Measurements from ENCODE around the gene WDR3. TPM values are rescaled to one million over a fixed set of nuclear protein-coding genes. Genes with fewer than 3 reads are reported as not detected.

Gene WDR3
- total RNA-seq, 1 donor from 2014 or later: 18.0 TPM

DNA sequence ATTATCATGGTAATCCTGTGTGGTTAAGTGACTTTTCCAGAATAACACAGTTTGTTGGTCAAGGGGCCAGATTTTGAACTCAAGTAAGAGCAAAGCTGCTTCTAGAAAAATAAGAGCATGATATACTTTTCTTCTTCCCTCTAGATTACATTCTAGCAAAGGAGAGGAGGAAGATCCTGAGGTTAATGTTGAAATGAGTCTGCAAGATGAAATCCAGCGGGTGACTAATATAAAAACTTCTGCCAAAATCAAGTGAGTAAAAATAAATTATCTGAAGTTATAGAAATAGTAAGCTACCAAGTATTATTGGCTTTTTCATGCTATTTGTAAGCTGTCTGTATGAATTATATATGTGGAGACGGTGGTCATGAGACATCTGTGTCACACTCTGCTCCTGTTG is 12.8 kb downstream of the WDR3 start:
- no peak for DNase-seq (ENCODE audit: low read depth in 2 of 2)

DNA sequence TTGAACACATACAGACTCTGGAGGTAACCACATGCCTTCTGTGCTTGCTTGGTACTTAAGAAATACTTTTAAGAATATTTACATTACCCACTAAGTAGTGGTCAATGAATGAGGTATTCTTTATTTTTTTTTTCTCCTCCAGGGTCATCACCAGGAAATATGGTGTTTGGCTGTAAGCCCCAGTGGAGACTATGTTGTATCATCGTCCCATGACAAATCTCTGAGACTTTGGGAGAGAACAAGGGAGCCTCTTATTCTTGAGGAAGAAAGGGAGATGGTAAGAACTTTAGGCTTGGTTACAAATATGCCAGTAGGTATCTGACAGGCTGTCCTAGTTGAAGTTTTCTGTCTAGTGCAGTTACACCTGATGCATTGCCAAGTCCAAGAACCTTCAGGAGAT is 22.8 kb downstream of the WDR3 start:
- DNase-seq (ENCODE audit: low read depth in 2 of 2): no peak

DNA sequence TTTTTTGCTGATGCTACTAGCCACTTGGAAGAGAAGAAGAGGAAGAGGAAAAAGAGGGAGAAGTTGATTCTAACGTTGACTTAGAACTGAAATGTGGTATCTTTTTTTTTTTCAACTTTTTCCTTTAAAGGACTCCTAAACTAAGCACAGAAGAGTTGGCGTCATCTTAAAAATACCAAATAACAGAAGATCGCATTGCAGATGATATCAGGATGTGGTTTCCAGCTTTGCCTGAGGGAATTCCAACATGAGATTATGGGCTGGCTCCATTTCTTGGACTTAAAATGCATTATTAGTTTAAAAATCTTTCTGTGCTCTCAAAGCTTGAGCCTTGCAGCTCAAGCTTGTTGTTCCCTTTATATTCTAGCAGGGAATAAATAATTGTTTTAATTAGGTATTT is 29.8 kb downstream of the WDR3 start:
- no peak for DNase-seq (ENCODE audit: low read depth in 2 of 2)

DNA sequence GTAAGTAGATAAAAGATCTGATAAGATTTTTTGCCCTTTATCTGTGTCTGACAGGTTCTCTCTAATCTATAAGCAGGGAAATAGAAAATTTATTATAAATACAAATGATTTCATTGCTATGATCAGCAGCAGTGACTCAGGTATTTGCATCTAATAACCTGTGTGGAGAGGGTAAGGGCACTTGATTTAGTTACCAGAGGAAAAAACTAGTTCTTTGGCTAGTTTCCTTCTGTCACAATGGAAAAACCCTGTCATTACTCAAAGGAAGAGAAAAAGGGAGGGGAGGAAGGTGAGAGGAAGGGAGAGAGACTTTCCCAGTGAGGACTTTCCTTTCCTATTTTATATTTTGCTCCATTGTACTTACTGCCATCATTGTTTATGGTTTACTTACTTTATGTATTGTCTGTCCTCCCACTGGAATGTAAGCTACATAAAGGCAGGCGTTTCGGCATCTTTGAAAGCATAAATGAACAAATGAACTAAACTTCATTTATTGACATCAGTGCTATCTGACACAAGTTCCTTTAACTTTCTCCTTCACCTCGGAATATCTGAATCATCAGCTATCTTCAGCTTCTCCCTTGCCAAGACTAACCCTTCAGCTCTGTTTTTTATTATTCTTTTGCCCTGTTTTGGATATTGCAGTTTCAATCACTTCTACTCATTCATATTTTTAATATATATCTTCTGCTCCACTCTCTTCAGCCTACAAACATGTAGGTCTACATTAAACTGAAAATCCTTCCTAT is 34.9 kb downstream of the WDR3 start:
- DNase-seq (ENCODE audit: low read depth in 2 of 2): peak; percentile 15 to 40

DNA sequence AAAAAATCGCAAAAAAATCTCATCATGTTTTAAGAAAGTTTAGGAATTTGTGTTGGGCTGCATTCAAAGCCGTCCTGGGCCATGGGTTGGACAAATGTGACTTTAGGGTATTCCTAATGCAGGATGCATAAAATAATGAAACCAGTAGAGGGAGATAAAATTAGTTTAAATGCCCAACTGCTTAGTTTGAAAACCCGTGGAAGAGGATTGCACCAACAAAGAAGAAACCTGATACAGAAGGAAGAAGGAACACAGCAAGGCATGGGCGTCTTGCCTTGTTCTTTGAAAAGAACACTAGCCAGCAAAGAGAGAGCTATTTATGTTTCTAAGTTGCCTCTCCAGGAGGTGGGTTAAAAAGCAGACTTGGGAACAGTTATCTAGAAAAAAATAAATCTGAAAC is 37.9 kb downstream of the WDR3 start:
- no peak for DNase-seq (ENCODE audit: low read depth in 2 of 2)

DNA sequence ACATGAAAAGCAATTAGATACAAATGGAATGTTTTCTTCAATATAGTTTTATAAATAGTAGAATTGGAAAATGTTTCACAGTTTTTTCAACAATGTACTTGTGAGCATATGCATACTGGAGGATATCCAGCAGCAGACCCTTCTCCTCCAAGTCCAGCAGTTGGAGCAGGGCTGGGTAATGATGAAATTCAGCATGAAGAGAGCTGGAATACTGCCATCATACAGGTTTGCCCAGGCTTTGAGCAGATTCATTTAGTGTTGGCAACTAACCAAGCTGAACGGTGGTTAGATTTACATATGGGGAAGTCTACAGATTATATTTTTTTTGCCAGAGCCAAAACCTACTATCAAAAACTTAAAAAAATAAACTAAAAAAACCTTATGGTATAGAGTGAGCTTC is 38.3 kb downstream of the WDR3 start:
- no peak for DNase-seq (ENCODE audit: low read depth in 2 of 2)

DNA sequence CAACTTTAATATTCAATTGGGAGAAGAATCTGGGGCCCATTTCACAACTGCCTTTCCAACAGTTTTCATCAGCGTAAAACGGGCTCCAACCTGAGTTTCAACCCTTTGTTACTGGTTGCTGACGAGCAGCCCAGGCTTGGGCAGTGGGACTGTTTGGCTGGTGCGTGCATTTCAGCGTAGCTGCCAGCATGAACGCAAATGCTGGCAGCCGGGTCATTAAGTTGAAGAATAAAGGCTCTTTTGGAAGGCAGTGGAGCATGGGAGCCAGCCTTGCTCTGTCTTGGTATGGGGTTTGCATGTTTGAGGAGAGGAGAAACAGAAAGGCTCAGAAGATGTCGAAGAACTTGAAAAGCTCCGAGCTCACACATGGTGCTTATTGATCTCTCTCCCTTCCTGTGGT is 40.7 kb downstream of the WDR3 start:
- no peak for DNase-seq (ENCODE audit: low read depth in 2 of 2)

DNA sequence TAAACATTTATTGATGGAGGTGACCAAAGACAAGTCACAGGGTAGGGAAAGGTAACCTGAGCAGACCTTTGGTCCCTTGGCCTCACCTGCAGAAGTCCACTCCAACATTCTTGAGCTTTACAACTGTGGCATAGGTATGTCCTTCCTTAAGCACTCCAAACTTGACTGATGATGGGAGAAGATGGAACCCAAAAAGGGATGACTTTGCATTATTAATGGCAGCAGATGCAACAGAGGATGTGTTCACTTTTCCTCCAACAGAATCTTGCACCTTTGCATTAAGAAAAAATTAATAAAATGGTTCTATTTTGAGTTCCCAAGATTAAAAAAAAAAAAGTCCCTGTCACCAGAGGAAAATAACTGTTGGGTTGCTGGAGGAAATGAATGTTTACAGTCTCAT is 42.2 kb downstream of the WDR3 start:
- no peak for DNase-seq (ENCODE audit: low read depth in 2 of 2)

DNA sequence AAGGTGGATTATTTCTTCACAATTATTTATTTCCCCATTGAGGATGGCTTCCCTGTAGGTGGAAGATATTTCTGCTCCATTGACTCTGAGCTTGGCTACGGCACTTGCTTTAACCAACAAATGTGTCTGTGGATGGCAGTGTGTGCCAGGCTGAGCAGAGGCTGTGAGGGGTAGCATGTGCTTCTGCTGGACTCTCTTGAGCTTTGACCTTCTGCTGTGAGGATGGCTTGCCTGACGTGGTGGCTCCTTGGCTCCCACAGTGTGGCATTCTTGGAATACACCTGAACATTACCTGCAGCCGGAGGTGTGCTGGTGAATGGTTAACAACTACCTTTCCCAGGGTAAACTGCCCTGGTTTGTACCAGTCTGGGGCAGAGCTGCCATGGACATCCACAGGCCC is 46.8 kb downstream of the WDR3 start:
- no peak for DNase-seq (ENCODE audit: low read depth in 2 of 2)

DNA sequence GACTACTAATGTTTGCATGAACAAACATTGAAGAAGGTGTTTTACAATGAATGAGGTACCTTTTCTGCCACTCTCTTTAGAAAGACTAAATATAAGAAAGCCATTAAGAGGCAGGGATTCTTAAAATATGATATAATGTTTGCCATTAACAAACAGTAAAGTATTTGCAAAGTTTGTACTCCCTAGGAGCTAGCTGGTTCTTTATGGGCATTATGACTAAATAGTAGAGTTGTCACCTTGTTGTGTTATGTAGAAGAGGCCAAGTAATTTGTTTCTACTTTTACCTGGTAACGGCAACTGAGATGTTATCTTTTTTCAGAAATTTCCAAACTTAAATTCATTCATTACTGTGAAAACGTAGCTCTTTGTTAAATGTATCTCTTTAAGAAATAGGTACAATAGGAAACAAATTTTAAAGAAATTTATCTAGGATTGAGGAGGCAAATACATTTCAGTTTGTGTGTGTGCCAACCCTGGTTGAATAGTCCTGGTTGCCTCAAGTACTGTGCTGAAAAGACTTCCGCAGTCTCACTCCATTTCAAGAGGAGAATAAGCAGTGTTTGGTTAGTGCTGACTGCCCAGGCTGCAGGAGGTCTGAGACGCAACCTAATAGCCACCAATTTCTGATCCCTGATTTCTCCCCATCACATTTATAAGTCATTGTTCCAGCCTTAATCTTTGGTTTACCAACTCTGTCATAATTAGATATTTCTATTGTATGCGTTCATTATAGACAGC is 52.1 kb downstream of the WDR3 start:
- DNase-seq (ENCODE audit: low read depth in 2 of 2): no peak

DNA sequence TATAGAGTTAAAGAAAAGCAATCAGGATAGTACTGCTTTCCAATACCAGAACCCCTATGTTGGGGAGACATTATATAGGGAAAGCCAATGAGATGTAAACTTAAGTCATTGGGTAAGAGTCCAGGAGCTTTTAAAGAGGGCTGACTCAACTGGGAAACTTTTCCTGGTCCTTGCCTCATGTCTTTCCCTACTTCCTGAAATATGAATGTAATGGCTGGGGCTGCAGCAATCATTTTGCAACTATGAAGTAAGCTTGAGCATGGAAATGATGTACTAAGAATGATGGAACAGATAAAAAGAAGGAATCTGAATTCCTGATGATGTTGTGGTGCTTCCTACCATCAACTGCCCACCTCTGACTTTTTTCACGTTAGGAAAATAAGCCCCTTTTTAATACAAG is 55.7 kb downstream of the WDR3 start:
- DNase-seq (ENCODE audit: low read depth in 2 of 2): no peak

DNA sequence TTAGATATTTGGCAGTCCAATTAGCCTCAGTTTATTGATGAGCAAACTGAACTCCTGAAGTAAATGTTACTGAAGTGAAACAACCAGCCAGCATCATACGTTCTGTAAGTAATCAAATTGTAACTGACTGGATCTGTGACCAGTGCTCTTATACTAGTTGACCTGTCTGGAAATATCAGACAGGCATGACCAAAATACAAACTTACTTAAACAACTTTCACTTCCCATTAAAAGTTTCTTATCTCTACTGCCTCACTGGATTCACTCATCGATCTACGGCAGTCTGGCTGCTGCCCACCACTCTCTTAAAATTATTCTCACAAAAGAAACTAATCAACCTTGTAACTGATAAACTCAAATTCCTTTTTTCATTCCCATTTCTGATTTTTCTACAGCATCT is 56.4 kb downstream of the WDR3 start:
- DNase-seq (ENCODE audit: low read depth in 2 of 2): no peak

DNA sequence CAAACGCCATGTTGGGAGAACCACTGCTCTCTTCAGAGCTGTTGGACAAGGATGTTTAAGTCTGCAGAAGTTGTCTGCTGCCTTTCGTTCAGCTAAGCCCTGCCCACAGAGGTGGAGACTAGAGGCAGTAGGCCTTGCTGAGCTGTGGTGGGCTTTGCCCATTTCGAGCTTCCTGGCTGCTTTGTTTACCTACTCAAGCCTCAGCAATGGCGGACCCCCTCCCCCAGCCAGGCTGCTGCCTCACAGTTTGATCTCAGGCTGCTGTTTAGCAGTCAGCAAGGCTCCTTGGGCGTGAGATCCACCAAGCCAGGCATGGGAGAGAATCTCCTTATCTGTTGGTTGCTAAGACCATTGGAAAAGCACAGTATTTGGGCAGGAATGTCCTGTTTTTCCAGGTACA is 74.8 kb downstream of the WDR3 start:
- no peak for DNase-seq (ENCODE audit: low read depth in 2 of 2)

DNA sequence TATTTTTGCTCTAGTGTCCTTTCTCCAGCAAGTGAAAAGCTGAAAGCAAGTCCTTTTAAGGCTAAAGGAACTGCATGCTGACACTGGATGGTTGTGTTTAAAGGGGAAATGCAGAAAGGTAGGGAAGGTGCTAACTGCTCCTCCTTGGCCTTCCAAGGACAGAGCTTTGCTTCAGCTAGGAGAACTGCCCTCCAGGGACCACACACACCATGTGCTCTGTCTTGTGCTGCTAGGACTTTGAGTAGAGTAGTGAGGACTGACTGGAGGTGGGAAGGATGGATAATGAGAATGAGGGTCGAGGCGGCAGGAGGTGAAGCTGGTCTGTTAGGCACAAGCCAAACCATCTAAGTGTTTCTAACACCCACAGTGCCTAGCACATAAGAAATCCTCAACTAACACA is 77.9 kb downstream of the WDR3 start:
- no peak for DNase-seq (ENCODE audit: low read depth in 2 of 2)

DNA sequence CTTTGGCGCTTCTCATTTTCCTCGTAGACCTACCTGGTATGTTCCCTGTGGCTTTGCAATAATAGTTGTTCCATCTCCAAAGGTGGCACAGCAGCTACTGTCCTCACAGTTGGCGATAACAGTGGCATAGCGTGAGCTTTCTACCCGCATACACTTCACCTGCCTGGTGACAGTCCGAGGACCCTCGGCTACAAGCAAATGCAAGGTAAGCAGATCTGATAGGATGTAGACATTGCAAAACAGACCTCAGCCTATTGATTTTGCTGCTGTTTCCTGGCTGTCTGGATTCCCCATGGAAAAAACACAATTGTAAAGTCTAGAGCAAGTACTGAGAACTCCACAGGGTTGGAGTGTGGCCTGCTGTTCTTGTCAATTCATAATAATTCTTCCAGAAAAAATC is 78.5 kb downstream of the WDR3 start:
- no peak for DNase-seq (ENCODE audit: low read depth in 2 of 2)

DNA sequence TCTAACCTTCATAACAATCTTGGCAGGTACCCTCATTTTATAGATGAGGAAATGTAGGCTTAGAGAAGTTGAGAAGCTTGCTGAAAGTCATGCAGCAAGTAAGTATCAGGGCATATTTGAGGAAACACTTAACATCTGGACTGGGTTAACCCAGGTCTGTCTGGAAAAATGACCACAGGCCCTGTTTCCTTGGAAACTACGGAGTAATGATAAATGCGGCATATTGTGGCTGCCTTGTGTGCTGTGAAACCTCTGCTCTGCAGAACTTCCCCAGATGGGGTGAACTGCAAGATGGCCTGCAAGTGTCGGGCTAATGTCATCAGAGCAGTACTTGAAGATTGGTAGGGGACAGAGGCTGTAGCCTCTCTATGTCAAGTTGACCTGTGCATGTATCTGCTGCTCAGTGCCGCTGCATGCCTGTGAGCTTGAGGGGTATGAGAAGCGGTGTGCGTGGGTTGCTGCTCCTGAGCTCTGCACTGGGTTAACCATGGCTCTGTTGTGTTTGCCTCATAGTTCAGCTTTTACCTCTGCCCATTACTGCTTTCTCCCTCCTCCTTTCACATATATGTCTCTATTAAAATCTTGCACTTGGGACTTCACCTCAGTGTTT is 83.1 kb downstream of the WDR3 start:
- DNase-seq (ENCODE audit: low read depth in 2 of 2): no peak

DNA sequence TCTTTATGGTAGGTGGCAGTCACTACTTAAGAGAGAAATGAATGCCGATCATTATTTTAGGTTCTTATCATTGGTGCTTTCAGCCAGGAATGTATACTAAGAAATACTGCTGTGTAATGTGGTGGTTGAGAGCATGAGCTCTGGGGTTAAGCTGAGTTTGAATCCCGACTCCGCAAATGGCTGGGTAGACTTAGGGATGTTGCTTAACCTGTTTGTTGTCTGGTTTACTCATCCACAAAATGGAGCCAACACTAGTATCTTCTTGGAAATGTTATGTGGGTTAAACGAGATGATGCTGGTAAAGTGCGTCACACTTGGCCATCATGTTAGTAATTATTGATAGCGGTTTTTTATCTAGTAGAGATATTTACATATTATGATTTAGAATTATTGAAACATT is 83.8 kb downstream of the WDR3 start:
- no peak for DNase-seq (ENCODE audit: low read depth in 2 of 2)

DNA sequence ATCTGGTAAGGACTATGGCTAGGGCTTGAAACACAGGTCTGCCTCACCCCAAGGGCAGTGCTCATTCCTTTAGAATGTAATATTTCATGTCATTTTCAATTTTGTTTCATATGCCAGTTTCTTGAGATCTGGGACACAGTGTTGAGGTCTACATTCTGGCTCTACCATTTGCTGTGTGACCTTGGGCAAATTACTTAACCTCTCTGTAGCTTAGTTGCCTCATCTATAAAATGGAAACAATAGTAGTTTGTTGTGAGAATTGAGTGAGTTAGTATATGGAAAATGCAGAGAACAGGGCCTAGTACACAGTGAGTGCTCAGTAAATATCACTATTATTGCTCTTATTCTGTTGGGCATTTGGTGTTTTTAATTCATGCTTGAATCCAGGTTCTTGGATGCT is 84.4 kb downstream of the WDR3 start:
- no peak for DNase-seq (ENCODE audit: low read depth in 2 of 2)

Other genes with a start within 250 kb of the WDR3 start
- gene GDAP2, start 118 bp upstream of the WDR3 start, total RNA-seq: 10.4 and 15.0 TPM in 2 replicates